NT2/D1 (cell line): Measurements from ENCODE around the gene TEX14.

Source experiments
- DNase-seq: peaks from one replicate; pipeline ENCODE4 v3.0.0-alpha.2; 2011; ENCODE audit warnings: low read depth, low spot score
- H3K27me3 ChIP-seq: 2 replicates; pipeline ENCODE4 v1.6.0; 2011; ENCODE audit warnings: mild to moderate bottlenecking; ENCODE audit not compliant: insufficient read length, insufficient read depth
- H3K36me3 ChIP-seq: 2 replicates; pipeline ENCODE4 v1.6.1; 2011; ENCODE audit warnings: mild to moderate bottlenecking, low read length, mixed read lengths; ENCODE audit not compliant: insufficient read depth, insufficient read length
- H3K4me1 ChIP-seq: 2 replicates; pipeline ENCODE4 v1.5.1; 2011; ENCODE audit not compliant: insufficient read depth, insufficient read length
- H3K4me3 ChIP-seq: 2 replicates; pipeline ENCODE4 v1.5.1; 2011; ENCODE audit warnings: low read depth; ENCODE audit not compliant: insufficient read length
- H3K9ac ChIP-seq: 2 replicates; pipeline ENCODE4 v1.6.0; 2011; ENCODE audit warnings: low read depth; ENCODE audit not compliant: insufficient read length
- H3K9me3 ChIP-seq: 2 replicates; pipeline ENCODE4 v1.5.1; 2011; ENCODE audit warnings: mild to moderate bottlenecking, low read length; ENCODE audit not compliant: insufficient read depth
- SUZ12 ChIP-seq: IDR thresholded peaks from 2 replicates; pipeline ENCODE4 v1.6.1; 2011; ENCODE audit not compliant: insufficient read length, insufficient read depth; ENCODE audit errors: extremely low read depth
- YY1 ChIP-seq: IDR thresholded peaks from 2 replicates; pipeline ENCODE4 v1.6.1; 2011; ENCODE audit not compliant: insufficient read length, insufficient read depth
- ZNF274 ChIP-seq: IDR thresholded peaks from 2 replicates; pipeline ENCODE4 v1.6.1; 2011; ENCODE audit warnings: mild to moderate bottlenecking, low read depth, low read length

The TEX14 gene

DNA sequence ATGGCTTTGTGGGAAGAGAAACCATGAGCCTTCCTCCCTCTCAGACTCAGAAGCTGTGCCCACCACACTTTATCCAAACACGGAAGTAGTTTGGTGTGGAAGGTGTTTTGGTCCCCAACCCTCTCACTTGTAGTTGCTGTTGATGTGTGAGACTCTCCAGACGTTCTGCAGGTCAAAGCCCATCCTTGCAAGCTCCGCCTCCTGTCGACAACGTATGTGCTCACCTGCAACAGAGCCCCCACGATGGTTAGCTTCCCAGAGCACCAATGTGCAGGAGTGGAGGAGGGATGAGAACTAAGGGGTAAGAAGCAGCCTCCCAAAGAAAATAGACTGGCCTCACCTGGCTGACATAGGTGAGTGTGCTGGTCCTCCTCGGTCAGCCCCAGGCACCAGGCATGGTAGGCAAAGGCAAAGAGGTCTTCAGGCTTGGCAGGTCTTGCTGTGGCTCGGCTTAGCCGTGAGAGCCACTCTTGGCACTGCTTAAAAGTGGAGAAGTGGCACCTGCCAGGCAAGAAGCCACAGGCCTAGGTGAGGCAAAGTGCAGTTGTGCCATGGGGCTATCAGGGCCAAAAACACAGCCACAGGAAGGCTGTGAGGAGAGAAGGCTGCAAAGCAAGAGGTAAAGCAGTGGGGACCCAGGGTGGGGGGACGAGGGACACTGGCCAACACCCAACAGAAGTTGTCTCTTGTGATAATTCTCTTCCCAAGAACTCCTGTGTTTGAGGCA is 183.3 kb downstream of the TEX14 start:
- TF ChIP-seq ZNF274 (no peak), SUZ12 (no peak), YY1 (no peak)
- Histone ChIP-seq H3K9me3 (no peaks in the 10 kb centered on the region), H3K36me3 (peaks cover 90% of the 10 kb centered on the region), H3K4me1 (peaks cover 5% of the 10 kb centered on the region), H3K9ac (no peak overlapping the region), H3K4me3 (no peak overlapping the region), H3K27me3 (no peaks in the 10 kb centered on the region)
- no peak for DNase-seq

DNA sequence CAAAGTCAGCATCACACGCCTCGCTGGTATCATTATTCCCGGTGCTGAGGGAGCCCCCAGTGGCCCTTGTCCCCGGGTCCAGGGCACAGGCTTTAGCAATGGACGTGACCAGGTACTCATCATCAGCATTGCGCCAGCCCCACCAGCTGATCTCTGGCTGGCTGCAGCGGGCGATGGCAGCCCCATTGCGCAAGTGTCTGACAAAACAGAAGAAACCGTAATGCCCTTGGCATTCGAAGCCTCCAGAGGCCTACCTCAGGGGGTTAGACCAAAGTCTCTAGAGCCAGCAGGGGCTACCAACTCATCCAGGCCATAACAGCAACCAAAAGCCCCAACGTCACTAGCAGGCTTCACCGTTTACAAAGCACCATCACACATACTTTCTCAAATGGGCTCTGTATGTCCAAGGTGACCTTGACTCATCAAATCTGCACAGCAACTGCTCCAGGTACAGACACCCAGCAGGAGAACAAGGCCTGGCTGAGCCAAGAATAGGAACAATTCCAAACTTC is 184.7 kb downstream of the TEX14 start:
- H3K9ac ChIP-seq, result no peak overlapping the region
- no peaks in the 10 kb centered on the region for H3K27me3 ChIP-seq
- H3K4me3 ChIP-seq, result no peak overlapping the region
- no peak for TF ChIP-seq ZNF274
- TF ChIP-seq YY1, result no peak
- no peak for TF ChIP-seq SUZ12
- no peaks in the 10 kb centered on the region for H3K4me1 ChIP-seq
- H3K36me3 ChIP-seq, result peaks cover 85% of the 10 kb centered on the region
- DNase-seq, result no peak
- no peaks in the 10 kb centered on the region for H3K9me3 ChIP-seq
